ENCODE data around the gene GAS7. TPM values are rescaled to one million over a fixed set of nuclear protein-coding genes. Genes with fewer than 3 reads are reported as not detected.

The GAS7 gene
- total and polyA plus RNA-seq, 10 of the 15 experiments (the other 5 are each of a cell fraction or from before 2014, with no cell fraction given): 2.3 to 53.4 (median 24.0) TPM

- no TSS peak for BruUV-seq (replicated peaks)
- in situ Hi-C loops (cut with MboI): no loop called here
These were observed 92.8 kb downstream of the GAS7 start for GRCh38 chr17:10105513-10106001.

GRCh38 chr17:10103712-10104111 lies 94.7 kb downstream of the GAS7 start:
- no TSS peak for BruUV-seq (replicated peaks)
- POLR2A ChIA-PET: no interaction called here
- DNase-seq (ENCODE audit: low read depth, low spot score) (no peak), FAIRE-seq (no peak), ATAC-seq (no peak)
- SMC1A ChIA-PET (ENCODE audit: uncharacterized antibody, unreplicated experiment): no interaction called here
- no peaks in the 10 kb centered on the region for H3K79me2 ChIP-seq (ENCODE audit: control insufficient read depth, insufficient read depth, low read length)
- RAD21 ChIA-PET (ENCODE audit: unreplicated experiment): no interaction called here
- no peaks in the 10 kb centered on the region for H4K20me1 ChIP-seq (ENCODE audit: control insufficient read depth, insufficient read depth)
- intact Hi-C loops (cut with micrococcal nuclease; ENCODE audit: unreplicated experiment) (no loop called here), in situ Hi-C loops (cut with MboI) (no loop called here)
- H2AFZ ChIP-seq (ENCODE audit: control insufficient read depth, low read depth, low read length): no peak overlapping the region
- H3K9me3 ChIP-seq (replicated peaks; ENCODE audit: control insufficient read depth, insufficient read depth, low read length): no peaks in the 10 kb centered on the region; the same call in 2 of the 3 replicates
- no peak overlapping the region for H3K27ac ChIP-seq (ENCODE audit: control insufficient read depth, insufficient read depth)
- H3K4me3 ChIP-seq: no peak overlapping the region
- CTCF ChIA-PET: no interaction called here
- no peaks in the 10 kb centered on the region for H3K4me1 ChIP-seq (ENCODE audit: control insufficient read depth, insufficient read depth, low read length)
- WGBS (ENCODE audit: insufficient coverage, insufficient replicate concordance, low lambda C conversion rate, missing lambda C conversion rate): 35% methylated on average over 3 of the region's 3 CpGs
- H3K36me3 ChIP-seq (ENCODE audit: control insufficient read depth in 2 of 2, insufficient read depth in 2 of 2, low read length in 1 of 2): no peaks in the 10 kb centered on the region
- H3K9ac ChIP-seq (ENCODE audit: control insufficient read depth, insufficient read depth, low read length): no peak overlapping the region
- H3K27me3 ChIP-seq (replicated peaks in 1 of 2; ENCODE audit: control insufficient read depth in 2 of 2, insufficient read depth in 2 of 2, low read length in 1 of 2): no peaks in the 10 kb centered on the region; a peak in 2 of 4 replicates
- no peak overlapping the region for H3K4me2 ChIP-seq (ENCODE audit: control insufficient read depth, insufficient read depth)
- TF ChIP-seq, protein P1, sequence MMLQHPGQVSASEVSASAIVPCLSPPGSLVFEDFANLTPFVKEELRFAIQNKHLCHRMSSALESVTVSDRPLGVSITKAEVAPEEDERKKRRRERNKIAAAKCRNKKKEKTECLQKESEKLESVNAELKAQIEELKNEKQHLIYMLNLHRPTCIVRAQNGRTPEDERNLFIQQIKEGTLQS (IDR thresholded peaks at IDR 0.05; ENCODE audit: borderline replicate concordance, extremely low read depth, low read depth, low read length): no peak
- no peak for TF ChIP-seq TCF7 (IDR thresholded peaks at IDR 0.05; ENCODE audit: borderline replicate concordance)
- no peak for TF ChIP-seq SREBF2 (IDR thresholded peaks at IDR 0.05; ENCODE audit: low read length)
- TF ChIP-seq PAX5 (IDR thresholded peaks at IDR 0.05; ENCODE audit: borderline replicate concordance, low read depth, low read length): no peak
- TF ChIP-seq POLR2A (IDR thresholded peaks at IDR 0.05; ENCODE audit: low read depth, low read length): no peak
- TF ChIP-seq ZNF384 (IDR thresholded peaks at IDR 0.05; ENCODE audit: borderline replicate concordance, low read depth, low read length): no peak
- no peak for TF ChIP-seq FOS (IDR thresholded peaks at IDR 0.05; ENCODE audit: borderline replicate concordance, extremely low read depth, insufficient read length)
- TF ChIP-seq BHLHE40 (IDR thresholded peaks at IDR 0.05; ENCODE audit: borderline replicate concordance in 1 of 2, low read depth in 2 of 2, low read length in 1 of 2): no peak
- TF ChIP-seq ZNF274 (IDR thresholded peaks at IDR 0.05; ENCODE audit: insufficient read depth, insufficient read length): no peak
- TF ChIP-seq BCL11A (IDR thresholded peaks at IDR 0.05; ENCODE audit: low read depth, low read length): no peak
- no peak for TF ChIP-seq ZBTB40 (IDR thresholded peaks at IDR 0.05; ENCODE audit: borderline replicate concordance)

More at GRCh38 chr17:10105513-10106001, 92.8 kb downstream of the GAS7 start:
- no peak overlapping the region for H3K4me3 ChIP-seq
- no peaks in the 10 kb centered on the region for H4K20me1 ChIP-seq (ENCODE audit: control insufficient read depth, insufficient read depth)
- SMC1A ChIA-PET (ENCODE audit: uncharacterized antibody, unreplicated experiment): no interaction called here
- no peak overlapping the region for H3K27ac ChIP-seq (ENCODE audit: control insufficient read depth, insufficient read depth)
- ATAC-seq: no peak
- no peak for FAIRE-seq
- H3K9ac ChIP-seq (ENCODE audit: control insufficient read depth, insufficient read depth, low read length): no peak overlapping the region
- no peak overlapping the region for H3K4me2 ChIP-seq (ENCODE audit: control insufficient read depth, insufficient read depth)
- TF ChIP-seq RAD51 (IDR thresholded peaks at IDR 0.05): no peak
- RAD21 ChIA-PET (ENCODE audit: unreplicated experiment): no interaction called here
- H3K79me2 ChIP-seq (ENCODE audit: control insufficient read depth, insufficient read depth, low read length): no peaks in the 10 kb centered on the region
- CTCF ChIA-PET: no interaction called here
- POLR2A ChIA-PET: interaction anchor here (0.6 kb wide), 1 partner anchor 64 kb away, joined by 3 read pairs; no protein-coding TSS in a partner anchor
- H2AFZ ChIP-seq (ENCODE audit: control insufficient read depth, low read depth, low read length): no peak overlapping the region
- H3K9me3 ChIP-seq (replicated peaks; ENCODE audit: control insufficient read depth, insufficient read depth, low read length): no peaks in the 10 kb centered on the region; the same call in 2 of the 3 replicates
- DNase-seq (ENCODE audit: low read depth, low spot score): no peak
- H3K4me1 ChIP-seq (ENCODE audit: control insufficient read depth, insufficient read depth, low read length): no peaks in the 10 kb centered on the region
- intact Hi-C loops (cut with micrococcal nuclease; ENCODE audit: unreplicated experiment): no loop called here
- H3K27me3 ChIP-seq (replicated peaks in 1 of 2; ENCODE audit: control insufficient read depth in 2 of 2, insufficient read depth in 2 of 2, low read length in 1 of 2): no peaks in the 10 kb centered on the region; a peak in 2 of 4 replicates
- H3K36me3 ChIP-seq (ENCODE audit: control insufficient read depth in 2 of 2, insufficient read depth in 2 of 2, low read length in 1 of 2): no peaks in the 10 kb centered on the region
- 64% methylated on average over 10 of the region's 10 CpGs for WGBS (ENCODE audit: insufficient coverage, insufficient replicate concordance, low lambda C conversion rate, missing lambda C conversion rate)
